Ishikawa (cell line): ENCODE data around the gene TECTB.

Experiments used
- TEAD4 ChIP-seq: IDR thresholded peaks from 2 replicates; pipeline ENCODE4 v1.6.1; 2012
- TF ChIP-seq, protein P1 (sequence below): IDR thresholded peaks from 2 replicates; pipeline ENCODE4 v1.6.1; 2012

DNA sequence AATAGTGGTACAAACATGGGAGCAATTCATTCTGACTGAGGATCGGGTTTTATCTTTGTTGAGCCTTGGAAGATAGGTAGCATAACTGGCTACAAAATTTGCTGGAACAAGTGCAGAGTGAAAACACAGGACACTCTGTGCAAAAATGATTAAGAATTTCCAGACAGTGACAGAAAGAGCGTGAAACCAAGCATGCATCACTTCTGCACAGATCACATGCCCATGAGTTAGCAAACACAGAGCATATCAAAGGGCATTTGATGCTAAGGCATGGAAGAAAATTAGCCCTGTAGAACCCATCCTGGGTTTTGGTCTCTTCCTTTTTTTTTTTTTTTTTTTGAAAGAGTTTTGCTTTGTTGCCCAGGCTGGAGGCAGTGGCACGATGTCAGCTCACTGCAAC is 28.3 kb downstream of the TECTB start:
- TF ChIP-seq, protein P1, sequence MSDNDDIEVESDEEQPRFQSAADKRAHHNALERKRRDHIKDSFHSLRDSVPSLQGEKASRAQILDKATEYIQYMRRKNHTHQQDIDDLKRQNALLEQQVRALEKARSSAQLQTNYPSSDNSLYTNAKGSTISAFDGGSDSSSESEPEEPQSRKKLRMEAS, result no peak
- TF ChIP-seq TEAD4, result no peak
